RWPE2 (cell line): ENCODE measurements around the gene FASN.

Source experiments
- ATAC-seq: fragments of 200-7000 bp; cut with Tn5 transposase; 3 replicates; pipeline ENCODE4 v1.9.1; 2021; ENCODE audit warnings: low read depth
- DNase-seq: peaks from one replicate; pipeline ENCODE4 v3.0.0-alpha.2; 2020; ENCODE audit warnings: low spot score
- H3K27ac ChIP-seq: fragments of 450-650 bp; 2 replicates; pipeline ENCODE4 v1.5.1; 2017; ENCODE audit warnings: mild to moderate bottlenecking; ENCODE audit not compliant: poor library complexity, severe bottlenecking
- H3K27me3 ChIP-seq: fragments of 250-450 bp; sonication (Bioruptor Pico); 2 replicates; pipeline ENCODE4 v1.5.1; 2021; ENCODE audit warnings: mild to moderate bottlenecking, moderate library complexity; ENCODE audit not compliant: insufficient read depth, poor library complexity, severe bottlenecking
- H3K36me3 ChIP-seq: fragments of 250-450 bp; sonication (Bioruptor Pico); 2 replicates; pipeline ENCODE4 v1.5.1; 2020; ENCODE audit warnings: low read depth, mild to moderate bottlenecking, moderate library complexity
- H3K4me1 ChIP-seq: fragments of 250-450 bp; sonication (Bioruptor Pico); 2 replicates; pipeline ENCODE4 v1.5.1; 2021; ENCODE audit warnings: mild to moderate bottlenecking, moderate library complexity; ENCODE audit not compliant: insufficient read depth, poor library complexity, severe bottlenecking
- H3K4me3 ChIP-seq: fragments of 250-450 bp; sonication (Bioruptor Pico); 2 replicates; pipeline ENCODE4 v1.5.1; 2021; ENCODE audit warnings: mild to moderate bottlenecking, moderate library complexity; ENCODE audit not compliant: severe bottlenecking
- H3K9me3 ChIP-seq: fragments of 250-450 bp; sonication (Bioruptor Pico); 2 replicates; pipeline ENCODE4 v1.5.1; 2021; ENCODE audit warnings: mild to moderate bottlenecking, moderate library complexity; ENCODE audit not compliant: severe bottlenecking
- TF ChIP-seq, protein P1 (sequence below): fragments of 450-650 bp; IDR thresholded peaks from one replicate; pipeline ENCODE4 v1.5.1; 2017; ENCODE audit warnings: mild to moderate bottlenecking, moderate library complexity; ENCODE audit not compliant: poor library complexity, severe bottlenecking

Gene FASN

DNA sequence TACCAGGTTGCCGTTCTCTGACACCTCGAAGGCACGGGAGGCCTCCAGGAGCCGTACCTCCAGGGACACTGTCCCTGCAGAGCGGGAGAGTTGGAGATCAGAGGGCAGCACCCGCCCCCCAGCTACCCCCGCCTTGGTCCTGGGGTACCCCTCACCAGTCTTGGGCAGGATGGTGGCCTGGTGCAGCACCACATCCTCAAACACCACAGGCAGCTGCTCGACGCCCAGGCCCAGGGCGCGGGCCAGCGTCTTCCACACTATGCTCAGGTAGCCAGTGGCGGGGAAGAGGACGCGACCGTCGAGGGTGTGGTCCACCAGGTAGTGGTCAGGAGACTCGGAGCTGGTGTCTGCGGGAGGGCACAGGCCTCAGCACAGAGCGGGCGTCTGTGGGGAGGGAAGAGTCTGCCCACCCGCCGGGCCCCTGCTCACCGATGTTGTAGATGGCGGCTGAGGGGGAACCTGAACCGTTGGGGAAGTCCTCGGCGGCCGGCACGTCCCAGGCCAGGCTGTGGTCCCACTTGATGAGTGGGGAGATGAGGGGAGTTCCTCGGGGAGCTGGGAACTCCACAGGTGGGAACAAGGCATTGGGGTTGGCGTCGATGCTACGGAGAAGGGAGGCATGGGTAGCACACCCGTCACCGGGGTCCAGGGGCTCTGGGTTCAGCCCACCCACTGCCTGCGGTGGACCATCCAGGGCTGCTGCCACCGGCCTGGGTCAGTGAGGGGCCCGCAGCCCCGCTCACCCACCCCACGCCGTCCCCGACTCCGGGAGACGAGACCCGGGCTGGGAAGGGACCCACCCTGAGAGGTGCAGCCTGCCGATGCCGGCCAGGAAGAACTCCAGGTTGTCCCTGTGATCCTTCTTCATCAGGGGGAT lies 9.8 kb downstream of the FASN start:
- Histone ChIP-seq H3K36me3 (peaks cover 100% of the 10 kb centered on the region), H3K4me1 (no peaks in the 10 kb centered on the region), H3K4me3 (no peak overlapping the region), H3K27me3 (no peaks in the 10 kb centered on the region), H3K9me3 (no peaks in the 10 kb centered on the region), H3K27ac (no peak overlapping the region)
- TF ChIP-seq, protein P1, sequence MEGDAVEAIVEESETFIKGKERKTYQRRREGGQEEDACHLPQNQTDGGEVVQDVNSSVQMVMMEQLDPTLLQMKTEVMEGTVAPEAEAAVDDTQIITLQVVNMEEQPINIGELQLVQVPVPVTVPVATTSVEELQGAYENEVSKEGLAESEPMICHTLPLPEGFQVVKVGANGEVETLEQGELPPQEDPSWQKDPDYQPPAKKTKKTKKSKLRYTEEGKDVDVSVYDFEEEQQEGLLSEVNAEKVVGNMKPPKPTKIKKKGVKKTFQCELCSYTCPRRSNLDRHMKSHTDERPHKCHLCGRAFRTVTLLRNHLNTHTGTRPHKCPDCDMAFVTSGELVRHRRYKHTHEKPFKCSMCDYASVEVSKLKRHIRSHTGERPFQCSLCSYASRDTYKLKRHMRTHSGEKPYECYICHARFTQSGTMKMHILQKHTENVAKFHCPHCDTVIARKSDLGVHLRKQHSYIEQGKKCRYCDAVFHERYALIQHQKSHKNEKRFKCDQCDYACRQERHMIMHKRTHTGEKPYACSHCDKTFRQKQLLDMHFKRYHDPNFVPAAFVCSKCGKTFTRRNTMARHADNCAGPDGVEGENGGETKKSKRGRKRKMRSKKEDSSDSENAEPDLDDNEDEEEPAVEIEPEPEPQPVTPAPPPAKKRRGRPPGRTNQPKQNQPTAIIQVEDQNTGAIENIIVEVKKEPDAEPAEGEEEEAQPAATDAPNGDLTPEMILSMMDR, result no peak
- ATAC-seq (no peak), DNase-seq (no peak)

- Histone ChIP-seq H3K27ac (no peak overlapping the region), H3K36me3 (peaks cover 100% of the 10 kb centered on the region), H3K4me1 (no peaks in the 10 kb centered on the region), H3K4me3 (no peak overlapping the region), H3K9me3 (no peaks in the 10 kb centered on the region), H3K27me3 (no peaks in the 10 kb centered on the region)
- DNase-seq (no peak), ATAC-seq (no peak)
- TF ChIP-seq, protein P1, result no peak
Observed at GRCh38 chr17:82086941-82087906, 10.8 kb downstream of the FASN start.

GRCh38 chr17:82085931-82086764 lies 11.9 kb downstream of the FASN start:
- H3K4me3 ChIP-seq, result no peak overlapping the region
- peaks cover 99% of the 10 kb centered on the region for H3K36me3 ChIP-seq
- H3K27me3 ChIP-seq, result no peaks in the 10 kb centered on the region
- ATAC-seq, result no peak; the same call in 2 of the 3 replicates
- H3K9me3 ChIP-seq, result no peaks in the 10 kb centered on the region
- H3K27ac ChIP-seq, result no peak overlapping the region
- H3K4me1 ChIP-seq, result no peaks in the 10 kb centered on the region
- TF ChIP-seq, protein P1, result no peak
- no peak for DNase-seq

- ATAC-seq (no peak), DNase-seq (no peak)
- TF ChIP-seq, protein P1, result no peak
- no peaks in the 10 kb centered on the region for H3K4me1 ChIP-seq
- no peaks in the 10 kb centered on the region for H3K27me3 ChIP-seq
- H3K9me3 ChIP-seq, result no peaks in the 10 kb centered on the region
- H3K4me3 ChIP-seq, result no peak overlapping the region
- H3K36me3 ChIP-seq, result peaks cover 99% of the 10 kb centered on the region
- H3K27ac ChIP-seq, result no peak overlapping the region
Observed at GRCh38 chr17:82085031-82085861, 12.8 kb downstream of the FASN start.
